Retinal pigment epithelial cell (primary cell): Measurements from ENCODE around the gene PLPP4.

Experiments
- DNase-seq: peaks from one replicate; pipeline ENCODE4 v3.0.0-alpha.2; 2010; ENCODE audit warnings: low read depth
- H3K4me3 ChIP-seq: 2 replicates; pipeline ENCODE4 v1.5.1; 2011; ENCODE audit warnings: mild to moderate bottlenecking, low read length, control low read depth, moderate library complexity
- CTCF ChIP-seq: conservative IDR thresholded peaks from 2 replicates; pipeline ENCODE4 v1.5.1; 2011; ENCODE audit warnings: low read depth, low read length, control low read depth, inconsistent platforms

Gene PLPP4

GRCh38 chr10:120462018-120462682 lies 5.1 kb downstream of the PLPP4 start:
- no peak for TF ChIP-seq CTCF
- no peak for DNase-seq
- no peak overlapping the region for H3K4me3 ChIP-seq

GRCh38 chr10:120465138-120465537 lies 8.1 kb downstream of the PLPP4 start:
- DNase-seq: no peak
- no peak overlapping the region for H3K4me3 ChIP-seq
- TF ChIP-seq CTCF: no peak

GRCh38 chr10:120466006-120466405 lies 9.0 kb downstream of the PLPP4 start:
- no peak for TF ChIP-seq CTCF
- H3K4me3 ChIP-seq: no peak overlapping the region
- no peak for DNase-seq

- no peak overlapping the region for H3K4me3 ChIP-seq
- no peak for TF ChIP-seq CTCF
- no peak for DNase-seq
Measured at GRCh38 chr10:120473593-120473992, 16.6 kb downstream of the PLPP4 start.

- DNase-seq: no peak
- no peak for TF ChIP-seq CTCF
- no peak overlapping the region for H3K4me3 ChIP-seq
Measured at GRCh38 chr10:120474956-120475355, 17.9 kb downstream of the PLPP4 start.

GRCh38 chr10:120475844-120476791 lies 19.1 kb downstream of the PLPP4 start:
- no peak for DNase-seq
- no peak overlapping the region for H3K4me3 ChIP-seq
- no peak for TF ChIP-seq CTCF
